HG02840 (cell line): ENCODE results near the gene FBXL4.

ENCODE experiments used
- ATAC-seq: cut with Tn5 transposase; IDR thresholded peaks from one replicate; pipeline ENCODE4 v1.9.1; 2021; ENCODE audit warnings: mild to moderate bottlenecking, moderate library complexity, moderate number of reproducible peaks; ENCODE audit not compliant: unreplicated experiment, low FRiP score

The FBXL4 gene

DNA sequence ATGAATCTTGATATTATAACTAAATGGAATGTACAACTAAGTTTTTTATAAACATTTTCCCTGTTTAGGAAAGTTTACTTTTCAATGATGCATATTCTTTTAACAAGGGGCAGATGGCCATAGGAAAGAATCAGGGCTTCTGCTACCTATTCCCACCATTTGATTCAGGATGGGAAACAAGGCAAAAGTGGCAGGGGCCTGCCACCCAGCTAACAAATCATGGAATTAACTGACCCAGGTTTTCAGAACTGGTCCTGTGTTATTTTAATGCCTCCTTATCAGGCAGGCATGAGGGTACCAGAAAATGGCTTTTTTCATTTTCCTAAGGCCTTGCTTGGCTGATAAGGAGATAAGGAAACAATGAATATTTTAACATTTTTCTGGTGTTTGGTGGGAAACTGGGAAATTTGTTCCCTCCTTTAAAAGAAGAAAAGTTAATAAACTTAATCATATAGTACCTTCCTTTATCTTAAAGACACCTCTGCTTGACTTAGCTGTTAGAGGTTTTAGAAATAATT is 106.7 kb downstream of the FBXL4 start:
- ATAC-seq: no peak

DNA sequence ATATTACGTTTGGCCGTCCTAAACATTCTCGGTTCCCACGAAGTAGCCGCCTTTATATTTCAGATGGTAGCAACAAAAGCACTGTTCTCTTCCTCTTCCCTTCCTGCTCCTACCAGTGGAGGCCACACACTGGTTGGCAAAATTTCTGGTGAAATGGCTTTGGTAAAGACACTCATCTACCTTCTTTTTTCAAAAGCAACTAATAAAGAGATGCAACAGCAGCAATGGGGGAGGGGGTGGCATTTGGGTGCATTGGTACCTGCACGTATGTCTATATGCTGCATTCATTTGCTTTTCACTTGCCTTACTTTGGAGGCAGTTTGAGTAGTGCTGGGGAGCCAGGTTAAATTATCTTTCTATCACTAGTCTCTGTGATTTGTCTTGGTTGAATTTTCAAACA is 107.4 kb downstream of the FBXL4 start:
- ATAC-seq: no peak

DNA sequence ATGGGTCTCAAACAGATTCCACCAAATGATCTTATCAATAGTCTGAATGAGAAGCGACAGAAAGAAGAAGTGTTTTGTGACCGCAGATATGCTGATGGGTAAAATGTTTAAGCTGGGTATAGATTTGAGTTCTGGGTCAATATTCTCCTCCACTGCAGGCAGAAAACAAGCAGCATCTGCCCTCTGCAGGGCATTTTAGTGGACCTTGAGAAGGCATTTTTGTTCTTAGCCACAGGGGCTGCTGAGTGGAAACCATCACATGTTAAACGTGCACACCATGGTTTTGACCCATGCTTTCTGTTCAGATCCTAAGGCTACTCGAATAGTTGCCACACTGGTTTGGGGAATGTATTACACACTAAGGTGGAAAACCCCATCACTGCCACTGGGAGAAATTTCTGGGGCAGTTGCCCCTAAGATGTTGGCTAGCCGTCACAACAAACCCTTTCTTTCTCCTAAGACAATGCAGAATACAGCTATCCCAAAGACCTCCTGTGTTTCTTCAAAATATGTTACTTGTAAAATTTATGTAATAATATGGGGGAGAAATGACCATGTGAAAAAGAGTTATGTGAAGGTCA is 107.9 kb downstream of the FBXL4 start:
- ATAC-seq: no peak

DNA sequence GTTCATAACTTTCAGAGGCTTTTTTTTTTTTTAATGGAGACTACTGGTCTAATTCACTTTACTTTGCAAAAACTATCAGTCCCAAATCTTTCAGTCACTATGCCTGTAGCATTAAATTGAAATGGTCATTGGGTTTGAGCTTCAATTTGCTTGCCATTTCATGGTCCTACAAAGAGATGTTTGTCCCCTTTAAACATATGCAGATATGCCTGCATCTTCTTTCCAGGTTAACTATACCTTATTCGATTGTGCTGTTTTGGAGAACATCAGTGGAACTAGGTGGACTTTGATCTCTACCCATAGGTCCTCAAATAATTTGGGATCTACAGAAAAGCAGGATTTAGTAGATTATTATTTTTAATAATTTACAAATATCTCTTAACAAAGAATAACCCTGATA is 108.8 kb downstream of the FBXL4 start:
- ATAC-seq: no peak

DNA sequence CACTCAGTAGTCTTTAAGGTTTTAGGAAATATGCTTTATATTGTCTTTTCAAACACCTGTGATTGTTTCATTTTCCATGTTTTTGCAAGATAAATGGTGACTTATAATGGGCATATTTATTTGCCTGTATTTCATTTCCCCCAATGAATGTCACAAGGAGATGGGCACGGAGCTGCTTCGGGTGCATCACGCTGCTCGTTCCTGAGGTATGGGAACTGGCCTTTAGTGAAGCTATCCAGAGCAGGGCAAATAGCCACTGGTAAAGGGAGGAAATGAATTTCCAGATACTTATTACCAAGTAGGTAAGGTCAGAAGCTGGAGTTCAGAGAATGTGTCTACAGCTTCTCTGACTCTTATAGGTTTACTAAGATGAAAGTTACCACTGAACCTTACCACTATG is 109.7 kb downstream of the FBXL4 start:
- no peak for ATAC-seq

DNA sequence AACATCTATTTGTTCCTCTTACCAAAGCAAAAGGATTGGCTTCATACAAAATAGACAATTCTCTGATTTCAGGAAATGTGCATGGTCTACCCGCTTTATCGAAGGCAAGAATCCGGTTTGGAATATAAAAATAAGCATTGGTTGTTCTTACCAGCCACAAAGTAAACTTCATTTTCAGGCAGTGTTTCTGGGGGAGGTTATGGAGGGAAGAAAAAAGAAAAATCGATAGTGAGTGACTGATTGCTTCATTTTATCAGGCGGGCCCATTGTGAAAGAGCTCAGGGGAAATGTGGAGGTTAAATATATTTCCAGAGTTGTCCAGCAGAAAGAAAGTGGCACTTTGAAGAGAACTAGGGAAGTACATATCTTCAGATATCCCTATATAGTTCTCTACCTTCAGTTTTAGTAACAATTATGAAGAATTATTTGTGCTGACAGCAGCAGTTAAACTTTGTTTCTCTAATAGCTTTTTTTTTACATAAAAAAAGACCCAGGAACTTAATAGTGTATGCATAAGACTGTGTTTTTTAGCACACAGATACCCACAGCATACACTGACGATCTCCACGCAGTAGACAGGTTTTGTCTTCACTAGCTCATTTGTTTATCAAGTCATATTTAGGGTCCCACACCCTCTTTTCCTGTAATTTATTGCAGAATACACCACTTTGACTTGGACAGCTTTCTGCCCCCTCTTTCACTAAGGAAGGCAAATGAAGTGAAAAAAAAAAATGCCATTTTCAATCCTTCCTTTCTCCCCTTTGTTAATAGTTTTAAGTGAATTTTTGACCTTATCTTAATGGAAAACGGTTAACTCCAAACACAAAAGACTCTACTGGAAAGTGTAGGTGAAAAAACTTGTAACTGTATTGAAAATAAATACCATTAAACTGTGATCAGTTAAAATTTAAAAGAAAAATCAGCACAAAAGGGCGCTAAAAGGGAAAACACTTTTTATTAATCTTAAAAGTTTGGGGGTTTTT is 110.5 kb downstream of the FBXL4 start:
- no peak for ATAC-seq

DNA sequence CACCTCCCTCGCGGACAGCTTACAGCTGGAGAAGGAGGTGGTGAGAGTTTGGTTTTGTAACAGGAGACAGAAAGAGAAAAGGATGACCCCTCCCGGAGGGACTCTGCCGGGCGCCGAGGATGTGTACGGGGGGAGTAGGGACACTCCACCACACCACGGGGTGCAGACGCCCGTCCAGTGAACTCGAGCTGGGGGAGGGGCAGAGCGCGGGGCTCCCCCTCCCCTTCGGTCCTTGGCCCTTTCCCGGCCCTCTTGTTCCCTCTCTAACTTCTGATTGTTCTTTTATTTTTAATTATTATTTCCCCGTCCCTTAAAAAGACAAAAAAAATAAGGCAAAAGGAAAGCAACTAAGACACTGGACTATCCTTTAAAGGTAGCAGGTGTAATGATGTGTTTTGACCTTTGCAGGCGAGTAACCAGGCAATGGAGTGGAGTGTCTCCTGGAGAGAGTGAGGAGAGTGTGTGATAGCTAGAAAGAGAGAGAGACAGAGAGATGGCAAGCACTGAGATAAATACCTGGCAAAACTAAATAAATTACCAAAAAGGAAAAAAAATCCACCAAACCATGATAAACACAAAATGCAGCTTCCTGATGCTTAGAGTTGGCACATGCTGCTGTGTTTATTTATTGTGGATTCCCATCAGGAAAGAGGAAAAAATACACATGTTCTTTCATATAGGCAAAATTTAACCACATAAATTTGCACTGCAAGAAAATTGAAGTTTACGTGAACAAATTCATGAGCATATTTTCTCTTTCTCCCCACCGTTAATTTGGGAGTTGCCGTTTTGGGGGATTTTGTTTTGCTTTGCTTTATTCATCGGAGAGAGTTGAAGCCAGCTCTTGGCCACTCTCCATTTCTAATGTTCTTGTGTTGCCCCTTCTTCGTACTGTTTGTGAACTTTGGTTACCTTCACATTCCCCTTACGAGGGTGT is 111.5 kb downstream of the FBXL4 start:
- no peak for ATAC-seq

DNA sequence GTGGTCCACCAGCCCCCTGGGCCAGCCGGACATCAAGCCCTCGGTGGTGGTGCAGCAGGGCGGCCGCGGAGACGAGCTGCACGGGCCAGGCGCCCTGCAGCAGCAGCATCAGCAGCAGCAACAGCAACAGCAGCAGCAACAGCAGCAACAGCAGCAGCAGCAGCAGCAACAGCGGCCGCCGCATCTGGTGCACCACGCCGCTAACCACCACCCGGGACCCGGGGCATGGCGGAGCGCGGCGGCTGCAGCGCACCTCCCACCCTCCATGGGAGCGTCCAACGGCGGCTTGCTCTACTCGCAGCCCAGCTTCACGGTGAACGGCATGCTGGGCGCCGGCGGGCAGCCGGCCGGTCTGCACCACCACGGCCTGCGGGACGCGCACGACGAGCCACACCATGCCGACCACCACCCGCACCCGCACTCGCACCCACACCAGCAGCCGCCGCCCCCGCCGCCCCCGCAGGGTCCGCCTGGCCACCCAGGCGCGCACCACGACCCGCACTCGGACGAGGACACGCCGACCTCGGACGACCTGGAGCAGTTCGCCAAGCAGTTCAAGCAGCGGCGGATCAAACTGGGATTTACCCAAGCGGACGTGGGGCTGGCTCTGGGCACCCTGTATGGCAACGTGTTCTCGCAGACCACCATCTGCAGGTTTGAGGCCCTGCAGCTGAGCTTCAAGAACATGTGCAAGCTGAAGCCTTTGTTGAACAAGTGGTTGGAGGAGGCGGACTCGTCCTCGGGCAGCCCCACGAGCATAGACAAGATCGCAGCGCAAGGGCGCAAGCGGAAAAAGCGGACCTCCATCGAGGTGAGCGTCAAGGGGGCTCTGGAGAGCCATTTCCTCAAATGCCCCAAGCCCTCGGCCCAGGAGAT is 112.4 kb downstream of the FBXL4 start:
- ATAC-seq: no peak

DNA sequence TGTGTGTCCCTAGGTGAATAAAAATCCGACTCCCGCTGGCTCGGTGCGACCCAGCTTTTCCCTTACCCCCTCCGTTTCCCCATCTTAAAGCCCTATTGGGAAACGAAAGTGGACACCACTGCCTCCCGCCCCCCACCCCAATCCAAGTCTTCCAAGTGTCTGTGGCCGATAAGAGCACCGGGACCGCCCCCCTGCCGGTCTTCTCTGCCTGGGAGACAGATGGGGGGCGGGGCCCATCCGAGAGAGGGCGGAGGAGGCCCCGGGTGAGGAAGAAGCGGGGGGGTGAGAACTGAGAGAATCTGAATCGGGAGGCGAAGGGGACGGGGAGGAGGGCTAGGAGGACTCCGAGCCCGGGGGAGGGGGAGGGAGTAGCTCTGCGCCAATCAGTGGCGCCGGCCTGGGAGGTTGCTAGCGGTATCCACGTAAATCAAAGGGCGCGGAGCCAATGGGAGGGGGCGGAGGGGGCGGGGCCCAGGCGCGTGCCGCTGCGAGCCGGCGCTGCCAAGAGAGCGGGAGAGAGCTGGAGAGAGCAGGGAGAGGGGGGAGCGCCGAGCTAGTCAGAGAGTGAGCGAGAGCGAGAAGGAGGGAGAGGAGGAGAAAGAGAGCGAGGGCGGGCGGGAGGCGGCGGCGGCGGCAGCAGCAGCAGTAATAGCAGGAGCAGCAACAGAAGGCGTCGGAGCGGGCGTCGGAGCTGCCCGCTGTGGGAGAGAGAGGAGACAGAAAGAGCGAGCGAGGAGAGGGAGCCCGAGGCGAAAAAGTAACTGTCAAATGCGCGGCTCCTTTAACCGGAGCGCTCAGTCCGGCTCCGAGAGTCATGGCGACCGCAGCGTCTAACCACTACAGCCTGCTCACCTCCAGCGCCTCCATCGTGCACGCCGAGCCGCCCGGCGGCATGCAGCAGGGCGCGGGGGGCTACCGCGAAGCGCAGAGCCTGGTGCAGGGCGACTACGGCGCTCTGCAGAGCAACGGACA is 113.4 kb downstream of the FBXL4 start, which contains the start of gene POU3F2:
TSS of gene POU3F2 (plus strand) at position 515 of the 972 bp plus-strand sequence. CDS start at position 815, 300 bp downstream.
- peak; percentile 70 for ATAC-seq

DNA sequence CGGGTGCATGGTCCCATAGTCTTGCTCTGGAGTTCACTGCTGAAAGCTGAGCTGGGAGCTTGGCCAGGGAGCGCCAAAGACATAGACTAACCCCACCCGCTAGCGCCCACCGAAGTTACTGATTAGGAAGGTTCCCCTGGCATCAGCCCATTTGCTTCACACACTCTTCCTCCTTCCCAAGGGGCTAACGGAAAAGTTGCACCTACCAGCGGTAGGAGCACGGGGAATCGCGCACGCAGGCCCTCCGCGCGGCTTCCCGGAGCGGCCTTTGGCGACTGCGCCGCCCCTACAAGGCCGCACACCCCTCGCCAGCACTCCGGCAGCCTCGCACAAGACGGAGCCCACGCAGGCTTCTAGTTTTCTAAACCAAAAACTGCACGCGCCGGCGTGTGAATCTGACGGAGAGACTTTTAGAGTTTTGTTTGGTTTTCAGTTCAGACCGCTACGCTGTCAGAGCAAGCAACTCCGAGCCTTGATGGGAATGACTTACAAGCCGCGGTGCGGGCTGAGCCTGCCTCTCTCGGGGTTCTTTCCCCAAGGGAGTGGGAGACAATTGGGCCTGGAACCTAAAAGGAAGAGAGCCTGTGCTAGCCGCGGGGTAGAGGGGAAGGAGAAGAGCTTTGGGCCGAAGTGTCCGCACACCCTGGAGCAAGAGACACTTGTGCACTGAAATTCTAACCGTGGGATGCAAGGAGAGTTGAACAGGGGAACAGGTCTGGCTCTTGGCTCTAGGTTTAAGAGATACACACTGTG is 114.3 kb downstream of the FBXL4 start:
- no peak for ATAC-seq

DNA sequence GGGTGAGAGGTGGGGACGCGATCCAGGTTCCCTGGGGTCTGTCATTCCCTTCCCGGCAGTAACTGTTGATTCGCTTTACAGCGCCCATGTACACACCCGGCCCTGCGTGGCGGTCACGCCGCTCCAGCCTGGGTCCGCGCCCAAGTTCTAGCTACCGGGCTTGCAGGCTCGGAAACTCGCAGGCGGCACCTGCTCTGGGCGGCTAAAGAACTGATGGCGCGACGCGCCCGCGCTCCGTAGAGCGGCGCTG is 114.8 kb downstream of the FBXL4 start:
- no peak for ATAC-seq

DNA sequence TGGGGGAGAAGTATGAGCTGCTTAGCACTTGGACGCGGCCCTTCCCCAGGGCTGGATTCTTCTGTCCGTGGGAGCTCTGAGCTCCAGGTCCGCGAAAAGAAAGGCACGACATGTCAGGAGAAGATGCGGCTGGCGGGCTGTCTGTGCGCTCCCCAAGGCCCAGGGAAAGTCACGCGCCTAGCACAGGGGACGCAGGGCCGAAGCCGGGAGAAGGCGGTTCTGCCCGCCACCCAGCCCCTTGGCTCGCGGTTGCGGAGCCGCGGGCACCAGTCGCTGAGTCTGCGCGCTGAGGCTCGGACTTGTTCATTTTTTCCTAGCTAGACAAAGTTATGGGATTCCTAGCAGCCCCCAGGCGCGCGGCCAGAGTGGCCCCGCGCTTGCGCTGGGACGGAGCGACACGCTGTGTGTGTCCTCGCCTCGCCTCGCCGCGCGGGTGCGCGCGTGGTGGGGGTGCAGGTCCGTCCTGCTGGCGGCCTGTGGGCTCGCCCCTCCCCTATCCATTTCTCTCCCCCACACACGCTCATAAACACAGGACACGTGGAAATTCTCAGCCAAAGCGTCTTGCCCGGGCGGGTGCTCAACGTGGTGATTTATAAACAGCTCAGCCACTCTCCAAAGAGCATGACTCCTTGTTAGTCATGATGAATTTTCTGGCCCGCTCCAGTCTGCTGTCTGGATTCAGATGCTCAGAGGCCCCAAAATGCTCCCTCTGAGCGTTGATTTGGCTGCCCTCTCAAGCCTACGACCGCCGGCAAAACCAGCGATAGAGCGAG is 115.3 kb downstream of the FBXL4 start:
- no peak for ATAC-seq

DNA sequence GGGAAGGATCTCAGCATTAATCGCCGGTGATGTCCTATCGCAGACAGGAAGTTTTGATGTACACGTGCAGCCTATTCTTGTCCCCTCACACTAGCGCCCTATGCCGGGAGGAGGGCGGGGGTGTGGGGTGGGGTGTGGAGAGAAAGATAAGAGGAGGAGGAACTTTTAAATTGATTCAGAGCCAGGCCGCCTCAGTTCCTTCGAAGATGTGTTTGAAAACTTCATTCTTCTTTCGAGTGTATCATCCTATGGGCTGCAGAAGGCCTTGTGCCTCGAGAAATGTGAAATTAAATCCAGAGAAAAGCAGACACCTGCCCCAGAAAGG is 115.8 kb downstream of the FBXL4 start:
- ATAC-seq: no peak

DNA sequence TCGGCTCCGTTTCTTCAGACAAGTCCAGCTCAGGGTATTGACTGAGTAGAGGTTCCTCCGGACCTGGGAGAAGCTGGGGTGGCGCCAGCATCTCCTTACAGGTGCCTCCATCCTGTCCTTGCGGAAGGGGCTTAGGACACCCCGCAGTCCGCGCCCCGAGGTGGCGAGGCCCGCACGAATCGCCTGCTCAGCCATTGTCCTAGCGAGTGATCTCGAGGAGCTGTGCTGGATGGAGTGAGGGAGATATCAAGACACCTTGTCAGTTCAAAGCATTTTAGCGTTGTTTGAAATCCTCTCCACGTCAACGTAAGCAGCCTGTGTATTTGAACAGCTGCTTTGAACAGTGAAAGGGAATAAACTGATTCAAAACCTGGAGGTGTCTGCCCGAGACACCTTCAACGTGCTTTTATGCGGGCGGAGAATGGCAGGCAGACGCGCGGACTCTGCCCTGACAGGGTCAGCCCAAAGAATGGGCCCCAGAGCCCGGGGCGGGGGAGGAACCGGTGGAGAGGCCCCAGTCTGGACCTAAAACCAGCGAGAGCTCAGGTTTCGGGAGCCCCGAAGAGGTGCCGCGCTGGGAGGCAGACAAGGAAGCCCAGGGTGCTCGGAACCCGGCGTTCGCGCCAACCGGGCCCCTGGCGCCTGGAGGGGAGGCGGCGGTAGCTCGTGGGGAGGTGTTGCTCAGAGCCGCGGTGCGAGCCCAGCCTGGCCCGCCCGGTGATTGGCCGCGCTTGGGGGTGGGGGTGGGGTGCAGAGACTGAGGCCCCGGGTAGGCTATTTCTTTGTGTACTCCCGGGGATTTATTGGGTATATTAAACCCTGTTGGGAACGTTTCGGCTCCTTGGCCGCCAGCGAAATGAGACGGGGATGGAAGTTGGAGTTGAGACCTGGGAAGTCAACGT is 116.4 kb downstream of the FBXL4 start:
- no peak for ATAC-seq

DNA sequence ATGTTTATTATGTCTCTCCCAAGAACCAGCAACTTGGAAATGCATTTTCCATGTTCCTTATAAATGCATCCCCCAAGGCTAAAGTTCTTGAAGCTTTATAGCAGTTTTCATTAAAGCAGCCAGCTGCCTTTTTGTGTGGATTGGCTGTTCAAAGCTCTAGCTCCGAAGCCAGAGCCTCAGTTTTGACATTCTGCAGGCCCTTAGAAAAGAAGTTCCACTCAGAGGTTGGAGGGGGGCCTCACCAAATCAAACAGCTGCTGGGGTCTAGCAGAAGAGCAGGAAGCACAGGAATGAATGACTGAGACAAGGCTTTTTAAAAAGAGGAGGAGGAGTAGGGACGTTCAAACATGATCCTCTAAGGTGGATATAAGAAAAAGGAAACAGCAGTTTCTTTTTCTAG is 117.6 kb downstream of the FBXL4 start:
- ATAC-seq: no peak

DNA sequence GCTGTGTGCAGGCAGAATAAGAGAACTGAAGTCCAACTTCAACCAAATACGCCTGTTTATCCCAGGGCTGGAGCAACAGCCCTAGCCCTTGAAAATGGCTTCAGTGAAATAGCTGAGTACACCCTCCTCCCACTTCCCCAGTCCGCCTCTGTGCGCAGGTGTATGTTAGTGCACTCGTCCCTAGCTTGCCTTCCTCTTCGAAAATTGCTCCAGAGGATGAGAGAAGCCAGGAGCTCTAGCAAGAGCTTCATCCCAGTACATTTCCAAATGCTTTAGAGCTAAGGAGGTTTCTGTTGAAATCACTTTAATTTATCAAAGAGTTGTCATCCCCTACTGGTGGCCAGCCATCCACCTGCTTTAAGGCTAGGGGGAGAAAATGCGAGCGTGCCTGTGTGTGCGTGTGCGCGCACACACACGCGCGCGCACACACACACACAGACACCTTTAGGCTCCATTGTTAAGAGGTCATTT is 118.8 kb downstream of the FBXL4 start:
- no peak for ATAC-seq
